HepG2 (cell line): ENCODE measurements around the gene KLHL17. TPM values are rescaled to one million over a fixed set of nuclear protein-coding genes. Genes with fewer than 3 reads are reported as not detected.

Experiments used
- MED13 ChIP-seq: sonication (generic); formaldehyde crosslinking; IDR thresholded peaks from 2 replicates; pipeline ENCODE4 v1.5.0; 2020; ENCODE audit warnings: missing genetic modification reagents
- NR2F1 ChIP-seq, 2 experiments: fragments of 450-650 bp in 1 of 2; formaldehyde crosslinking in 1 of 2; IDR thresholded peaks; 2 replicates each; pipeline versions ENCODE4 v1.5.0 to v1.6.1; 2016 to 2020; ENCODE audit warnings: mild to moderate bottlenecking in 1 of 2, missing compliant biosample characterization in 1 of 2, missing genetic modification reagents in 1 of 2, moderate library complexity in 1 of 2
- PATZ1 ChIP-seq: sonication (generic); formaldehyde crosslinking; IDR thresholded peaks from 2 replicates; pipeline ENCODE4 v1.4.0; 2020; ENCODE audit warnings: missing genetic modification reagents
- RBFOX2 ChIP-seq: fragments of 200-400 bp; formaldehyde crosslinking; IDR thresholded peaks from 2 replicates; pipeline ENCODE4 v1.6.1; 2017; ENCODE audit warnings: low read depth, mild to moderate bottlenecking, low read length
- ZBTB21 ChIP-seq: sonication (generic); formaldehyde crosslinking; IDR thresholded peaks from 2 replicates; pipeline ENCODE4 v1.4.0; 2020; ENCODE audit warnings: missing genetic modification reagents
- ZNF775 ChIP-seq: sonication (generic); formaldehyde crosslinking; IDR thresholded peaks from 2 replicates; pipeline ENCODE4 v1.4.0; 2020; ENCODE audit warnings: missing genetic modification reagents, mild to moderate bottlenecking, moderate library complexity, borderline replicate concordance
- polyA plus RNA-seq, 8 experiments: library from polyadenylated mRNA; depleted of rRNA in 3 of 8; stranded (reverse) in 7 of 8; unstranded in 1 of 8; fragments of >200 nt; fragmentation: Illumina TruSeq in 4 of 8; extraction: Trizol in 4 of 8; gene quantifications; 2 replicates each; pipeline versions ENCODE4 v1.2.1 to v1.2.3, GENCODE V29; 2011 to 2016; ENCODE audit warnings: low read depth in 4 of 8, missing spikeins in 1 of 8, mixed read lengths in 1 of 8; ENCODE audit not compliant: insufficient read depth in 1 of 8
- total RNA-seq, 5 experiments: library from RNA; depleted of rRNA; stranded (reverse); fragments of >200 nt; fragmentation: Illumina TruSeq; extraction: Trizol; gene quantifications; 2 replicates each; pipeline ENCODE4 v1.2.3, GENCODE V29; 2016; ENCODE audit warnings: low read depth in 1 of 5
- TF ChIP-seq, protein P1 (sequence below): sonication (generic); formaldehyde crosslinking; IDR thresholded peaks from 2 replicates; pipeline ENCODE4 v1.4.0; 2020; ENCODE audit warnings: mild to moderate bottlenecking, missing genetic modification reagents, borderline replicate concordance
- TF ChIP-seq, protein P2 (sequence below): sonication (generic); formaldehyde crosslinking; IDR thresholded peaks from 2 replicates; pipeline ENCODE4 v1.5.0; 2020; ENCODE audit warnings: missing genetic modification reagents

KLHL17 gene
- total and polyA plus RNA-seq, 2 of the 13 experiments (the other 11 are each of a cell fraction or from before 2014, with no cell fraction given): 9.3 to 24.7 TPM

GRCh38 chr1:942864-943533, 17.4 kb upstream of the KLHL17 start (continued):
- TF ChIP-seq, protein P1, sequence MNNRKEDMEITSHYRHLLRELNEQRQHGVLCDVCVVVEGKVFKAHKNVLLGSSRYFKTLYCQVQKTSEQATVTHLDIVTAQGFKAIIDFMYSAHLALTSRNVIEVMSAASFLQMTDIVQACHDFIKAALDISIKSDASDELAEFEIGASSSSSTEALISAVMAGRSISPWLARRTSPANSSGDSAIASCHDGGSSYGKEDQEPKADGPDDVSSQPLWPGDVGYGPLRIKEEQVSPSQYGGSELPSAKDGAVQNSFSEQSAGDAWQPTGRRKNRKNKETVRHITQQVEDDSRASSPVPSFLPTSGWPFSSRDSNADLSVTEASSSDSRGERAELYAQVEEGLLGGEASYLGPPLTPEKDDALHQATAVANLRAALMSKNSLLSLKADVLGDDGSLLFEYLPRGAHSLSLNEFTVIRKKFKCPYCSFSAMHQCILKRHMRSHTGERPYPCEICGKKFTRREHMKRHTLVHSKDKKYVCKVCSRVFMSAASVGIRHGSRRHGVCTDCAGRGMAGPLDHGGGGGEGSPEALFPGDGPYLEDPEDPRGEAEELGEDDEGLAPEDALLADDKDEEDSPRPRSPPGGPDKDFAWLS (CRISPR knock-in tag): no peak
- TF ChIP-seq, protein P2, sequence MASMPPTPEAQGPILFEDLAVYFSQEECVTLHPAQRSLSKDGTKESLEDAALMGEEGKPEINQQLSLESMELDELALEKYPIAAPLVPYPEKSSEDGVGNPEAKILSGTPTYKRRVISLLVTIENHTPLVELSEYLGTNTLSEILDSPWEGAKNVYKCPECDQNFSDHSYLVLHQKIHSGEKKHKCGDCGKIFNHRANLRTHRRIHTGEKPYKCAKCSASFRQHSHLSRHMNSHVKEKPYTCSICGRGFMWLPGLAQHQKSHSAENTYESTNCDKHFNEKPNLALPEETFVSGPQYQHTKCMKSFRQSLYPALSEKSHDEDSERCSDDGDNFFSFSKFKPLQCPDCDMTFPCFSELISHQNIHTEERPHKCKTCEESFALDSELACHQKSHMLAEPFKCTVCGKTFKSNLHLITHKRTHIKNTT (CRISPR knock-in tag): no peak
- TF ChIP-seq ZBTB21 (CRISPR knock-in tag) (no peak), RBFOX2 (peak; percentile 23; the same call in 1 of the 2 replicates), PATZ1 (CRISPR knock-in tag) (peak; percentile 44), MED13 (CRISPR knock-in tag) (no peak), NR2F1 (CRISPR knock-in tag; IDR thresholded peaks at IDR 0.05) (no peak), ZNF775 (CRISPR knock-in tag) (no peak)
